ENCODE data around the gene KCNC1. TPM values are rescaled to one million over a fixed set of nuclear protein-coding genes. Genes with fewer than 3 reads are reported as not detected.

The KCNC1 gene
- polyA plus RNA-seq, 1 donor from 2014 or later, result 8.9 TPM

DNA sequence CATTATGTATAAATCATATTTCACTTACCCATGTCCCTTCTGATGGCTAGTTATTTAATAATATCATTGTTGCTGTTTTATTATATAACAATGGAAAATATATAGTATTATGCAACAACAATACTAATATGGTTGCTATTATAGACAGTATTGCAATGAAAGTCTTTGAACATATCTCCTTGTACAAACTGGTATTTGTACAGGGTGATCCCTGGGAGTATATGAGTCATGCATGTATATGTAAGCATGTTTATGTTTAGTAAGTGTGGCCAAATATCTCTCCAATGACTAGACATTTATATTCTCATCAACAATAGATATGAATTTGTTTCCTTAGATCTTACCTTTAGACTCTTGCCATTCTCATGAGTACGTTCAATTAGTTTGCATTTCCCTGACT is 55.9 kb downstream of the KCNC1 start:
- Histone ChIP-seq H3K79me2 (replicated peaks; ENCODE audit: insufficient read depth, low read length) (no peaks in the 10 kb centered on the region), H3K36me3 (ENCODE audit: insufficient read depth, low read length) (no peaks in the 10 kb centered on the region), H4K20me1 (ENCODE audit: insufficient read depth) (no peaks in the 10 kb centered on the region), H3K27ac (ENCODE audit: low read length) (no peak overlapping the region), H3F3A (ENCODE audit: insufficient read depth, low read length, poor library complexity, severe bottlenecking) (no peaks in the 10 kb centered on the region), H3K9me3 (ENCODE audit: low read length) (no peaks in the 10 kb centered on the region), H2AFZ (ENCODE audit: low read depth, low read length) (no peak overlapping the region), H3K4me2 (ENCODE audit: low read length) (no peak overlapping the region), H3K9ac (ENCODE audit: low read length) (no peak overlapping the region), H3K9me2 (ENCODE audit: insufficient read depth, low read length) (no peaks in the 10 kb centered on the region), H3K27me3 (ENCODE audit: insufficient read depth, low read depth, low read length) (no peaks in the 10 kb centered on the region), H3K4me3 (ENCODE audit: low read length) (no peak overlapping the region)
- no peak for TF ChIP-seq TAF1 (IDR thresholded peaks at IDR 0.05; ENCODE audit: low read depth)
- TF ChIP-seq SMC3 (conservative IDR thresholded peaks at IDR 0.05; ENCODE audit: poor library complexity), result no peak
- TF ChIP-seq EZH2 (IDR thresholded peaks at IDR 0.05; ENCODE audit: borderline replicate concordance, insufficient read depth, low read length, poor library complexity, severe bottlenecking), result no peak
- TF ChIP-seq MXI1 (conservative IDR thresholded peaks at IDR 0.05; ENCODE audit: poor library complexity, severe bottlenecking), result no peak
- TF ChIP-seq, protein P1, sequence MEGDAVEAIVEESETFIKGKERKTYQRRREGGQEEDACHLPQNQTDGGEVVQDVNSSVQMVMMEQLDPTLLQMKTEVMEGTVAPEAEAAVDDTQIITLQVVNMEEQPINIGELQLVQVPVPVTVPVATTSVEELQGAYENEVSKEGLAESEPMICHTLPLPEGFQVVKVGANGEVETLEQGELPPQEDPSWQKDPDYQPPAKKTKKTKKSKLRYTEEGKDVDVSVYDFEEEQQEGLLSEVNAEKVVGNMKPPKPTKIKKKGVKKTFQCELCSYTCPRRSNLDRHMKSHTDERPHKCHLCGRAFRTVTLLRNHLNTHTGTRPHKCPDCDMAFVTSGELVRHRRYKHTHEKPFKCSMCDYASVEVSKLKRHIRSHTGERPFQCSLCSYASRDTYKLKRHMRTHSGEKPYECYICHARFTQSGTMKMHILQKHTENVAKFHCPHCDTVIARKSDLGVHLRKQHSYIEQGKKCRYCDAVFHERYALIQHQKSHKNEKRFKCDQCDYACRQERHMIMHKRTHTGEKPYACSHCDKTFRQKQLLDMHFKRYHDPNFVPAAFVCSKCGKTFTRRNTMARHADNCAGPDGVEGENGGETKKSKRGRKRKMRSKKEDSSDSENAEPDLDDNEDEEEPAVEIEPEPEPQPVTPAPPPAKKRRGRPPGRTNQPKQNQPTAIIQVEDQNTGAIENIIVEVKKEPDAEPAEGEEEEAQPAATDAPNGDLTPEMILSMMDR (IDR thresholded peaks at IDR 0.05; ENCODE audit: poor library complexity, severe bottlenecking), result no peak
- TF ChIP-seq EP300 (conservative IDR thresholded peaks at IDR 0.05; ENCODE audit: poor library complexity, severe bottlenecking), result no peak
- TF ChIP-seq, protein P2, sequence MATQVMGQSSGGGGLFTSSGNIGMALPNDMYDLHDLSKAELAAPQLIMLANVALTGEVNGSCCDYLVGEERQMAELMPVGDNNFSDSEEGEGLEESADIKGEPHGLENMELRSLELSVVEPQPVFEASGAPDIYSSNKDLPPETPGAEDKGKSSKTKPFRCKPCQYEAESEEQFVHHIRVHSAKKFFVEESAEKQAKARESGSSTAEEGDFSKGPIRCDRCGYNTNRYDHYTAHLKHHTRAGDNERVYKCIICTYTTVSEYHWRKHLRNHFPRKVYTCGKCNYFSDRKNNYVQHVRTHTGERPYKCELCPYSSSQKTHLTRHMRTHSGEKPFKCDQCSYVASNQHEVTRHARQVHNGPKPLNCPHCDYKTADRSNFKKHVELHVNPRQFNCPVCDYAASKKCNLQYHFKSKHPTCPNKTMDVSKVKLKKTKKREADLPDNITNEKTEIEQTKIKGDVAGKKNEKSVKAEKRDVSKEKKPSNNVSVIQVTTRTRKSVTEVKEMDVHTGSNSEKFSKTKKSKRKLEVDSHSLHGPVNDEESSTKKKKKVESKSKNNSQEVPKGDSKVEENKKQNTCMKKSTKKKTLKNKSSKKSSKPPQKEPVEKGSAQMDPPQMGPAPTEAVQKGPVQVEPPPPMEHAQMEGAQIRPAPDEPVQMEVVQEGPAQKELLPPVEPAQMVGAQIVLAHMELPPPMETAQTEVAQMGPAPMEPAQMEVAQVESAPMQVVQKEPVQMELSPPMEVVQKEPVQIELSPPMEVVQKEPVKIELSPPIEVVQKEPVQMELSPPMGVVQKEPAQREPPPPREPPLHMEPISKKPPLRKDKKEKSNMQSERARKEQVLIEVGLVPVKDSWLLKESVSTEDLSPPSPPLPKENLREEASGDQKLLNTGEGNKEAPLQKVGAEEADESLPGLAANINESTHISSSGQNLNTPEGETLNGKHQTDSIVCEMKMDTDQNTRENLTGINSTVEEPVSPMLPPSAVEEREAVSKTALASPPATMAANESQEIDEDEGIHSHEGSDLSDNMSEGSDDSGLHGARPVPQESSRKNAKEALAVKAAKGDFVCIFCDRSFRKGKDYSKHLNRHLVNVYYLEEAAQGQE (IDR thresholded peaks at IDR 0.05; ENCODE audit: borderline replicate concordance), result no peak
- TF ChIP-seq POLR2AphosphoS5 (IDR thresholded peaks at IDR 0.05), result no peak
- TF ChIP-seq RAD21 (conservative IDR thresholded peaks at IDR 0.05), result no peak

DNA sequence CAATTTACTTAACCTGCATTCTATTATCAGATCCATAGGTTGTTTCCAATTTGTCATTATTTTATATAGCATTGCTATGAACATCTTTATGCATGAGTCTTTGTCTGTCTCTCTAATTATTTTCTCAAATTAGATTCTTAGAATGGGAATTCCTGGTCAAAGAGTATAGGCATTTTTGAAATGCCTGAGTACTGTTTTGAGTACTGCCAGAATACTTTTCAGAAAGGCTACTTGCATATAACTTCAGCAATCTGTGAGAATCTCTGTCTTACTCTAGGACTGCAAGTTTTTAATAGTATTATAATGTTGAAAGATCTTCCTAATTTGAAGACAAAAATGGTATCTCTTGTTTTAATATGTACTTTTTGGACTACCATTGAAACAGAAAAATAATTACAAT is 56.6 kb downstream of the KCNC1 start:
- Histone ChIP-seq H4K20me1 (ENCODE audit: insufficient read depth) (no peaks in the 10 kb centered on the region), H3K4me2 (ENCODE audit: low read length) (no peak overlapping the region), H2AFZ (ENCODE audit: low read depth, low read length) (no peak overlapping the region), H3K27me3 (ENCODE audit: insufficient read depth, low read depth, low read length) (no peaks in the 10 kb centered on the region), H3K36me3 (ENCODE audit: insufficient read depth, low read length) (no peaks in the 10 kb centered on the region), H3K9ac (ENCODE audit: low read length) (no peak overlapping the region), H3K9me3 (ENCODE audit: low read length) (no peaks in the 10 kb centered on the region), H3K9me2 (ENCODE audit: insufficient read depth, low read length) (no peaks in the 10 kb centered on the region), H3F3A (ENCODE audit: insufficient read depth, low read length, poor library complexity, severe bottlenecking) (no peaks in the 10 kb centered on the region), H3K79me2 (replicated peaks; ENCODE audit: insufficient read depth, low read length) (no peaks in the 10 kb centered on the region), H3K4me3 (ENCODE audit: low read length) (no peak overlapping the region), H3K27ac (ENCODE audit: low read length) (no peak overlapping the region)
- TF ChIP-seq TAF1 (IDR thresholded peaks at IDR 0.05; ENCODE audit: low read depth) (no peak), EP300 (conservative IDR thresholded peaks at IDR 0.05; ENCODE audit: poor library complexity, severe bottlenecking) (no peak), MXI1 (conservative IDR thresholded peaks at IDR 0.05; ENCODE audit: poor library complexity, severe bottlenecking) (no peak), EZH2 (IDR thresholded peaks at IDR 0.05; ENCODE audit: borderline replicate concordance, insufficient read depth, low read length, poor library complexity, severe bottlenecking) (no peak), POLR2AphosphoS5 (IDR thresholded peaks at IDR 0.05) (no peak), SMC3 (conservative IDR thresholded peaks at IDR 0.05; ENCODE audit: poor library complexity) (no peak), RAD21 (conservative IDR thresholded peaks at IDR 0.05) (no peak)
- TF ChIP-seq, protein P1 (IDR thresholded peaks at IDR 0.05; ENCODE audit: poor library complexity, severe bottlenecking), result no peak
- TF ChIP-seq, protein P2 (IDR thresholded peaks at IDR 0.05; ENCODE audit: borderline replicate concordance), result no peak
